Breast epithelium (tissue), 3 donors: Measurements from ENCODE around the gene DAPK1. TPM values are rescaled to one million over a fixed set of nuclear protein-coding genes. Genes with fewer than 3 reads are reported as not detected.

Experiments
- total RNA-seq, 3 donors: library from RNA; depleted of rRNA; stranded (reverse); fragments of >200 nt; gene quantifications; one replicate each; pipeline ENCODE4 v1.1.0, GENCODE V29; 2016

Gene DAPK1
- total RNA-seq, 3 donors from 2014 or later, result 14.7 to 42.6 (median 34.5) TPM

Other genes starting within 250 kb of the DAPK1 start
- 100 to 1,000 TPM in 2 of 3 donors, 10 to 100 TPM in 1; 89.0 to 147 (median 134) TPM for gene CTSL, start 228.3 kb downstream of the DAPK1 start, total RNA-seq